Measurements from ENCODE around the gene CR1.
"Not testable (repeated sequence)": the region's sequence is repeated elsewhere in the genome, so short reads cannot be mapped to it uniquely, and the experiment has no call there.

GRCh38 chr1:207625504-207626071 lies 129.6 kb downstream of the CR1 start:
- TF ChIP-seq, protein P1, sequence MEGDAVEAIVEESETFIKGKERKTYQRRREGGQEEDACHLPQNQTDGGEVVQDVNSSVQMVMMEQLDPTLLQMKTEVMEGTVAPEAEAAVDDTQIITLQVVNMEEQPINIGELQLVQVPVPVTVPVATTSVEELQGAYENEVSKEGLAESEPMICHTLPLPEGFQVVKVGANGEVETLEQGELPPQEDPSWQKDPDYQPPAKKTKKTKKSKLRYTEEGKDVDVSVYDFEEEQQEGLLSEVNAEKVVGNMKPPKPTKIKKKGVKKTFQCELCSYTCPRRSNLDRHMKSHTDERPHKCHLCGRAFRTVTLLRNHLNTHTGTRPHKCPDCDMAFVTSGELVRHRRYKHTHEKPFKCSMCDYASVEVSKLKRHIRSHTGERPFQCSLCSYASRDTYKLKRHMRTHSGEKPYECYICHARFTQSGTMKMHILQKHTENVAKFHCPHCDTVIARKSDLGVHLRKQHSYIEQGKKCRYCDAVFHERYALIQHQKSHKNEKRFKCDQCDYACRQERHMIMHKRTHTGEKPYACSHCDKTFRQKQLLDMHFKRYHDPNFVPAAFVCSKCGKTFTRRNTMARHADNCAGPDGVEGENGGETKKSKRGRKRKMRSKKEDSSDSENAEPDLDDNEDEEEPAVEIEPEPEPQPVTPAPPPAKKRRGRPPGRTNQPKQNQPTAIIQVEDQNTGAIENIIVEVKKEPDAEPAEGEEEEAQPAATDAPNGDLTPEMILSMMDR (IDR thresholded peaks at IDR 0.05): not testable (repeated sequence)
- TF ChIP-seq TCF7L2 (IDR thresholded peaks at IDR 0.05; ENCODE audit: low read depth, low read length): not testable (repeated sequence)
